Activated CD4-positive, CD25-positive, alpha-beta regulatory T cell treated with anti-CD3 and anti-CD28 coated beads, Interleukin-2, amount 50 U/mL, for 24 hours (primary cell): ENCODE data around the gene CACNA1S.
A peak's percentile ranks its signal among the peaks of the same experiment; 100 is the strongest.

ENCODE experiments used
- ATAC-seq, 2 donors: fragments of 150-1000 bp; cut with Tn5 transposase; one replicate each; pipeline ENCODE4 v1.10.0; 2021; ENCODE audit warnings: mild to moderate bottlenecking in 1 of 2, moderate library complexity in 1 of 2

Gene CACNA1S

DNA sequence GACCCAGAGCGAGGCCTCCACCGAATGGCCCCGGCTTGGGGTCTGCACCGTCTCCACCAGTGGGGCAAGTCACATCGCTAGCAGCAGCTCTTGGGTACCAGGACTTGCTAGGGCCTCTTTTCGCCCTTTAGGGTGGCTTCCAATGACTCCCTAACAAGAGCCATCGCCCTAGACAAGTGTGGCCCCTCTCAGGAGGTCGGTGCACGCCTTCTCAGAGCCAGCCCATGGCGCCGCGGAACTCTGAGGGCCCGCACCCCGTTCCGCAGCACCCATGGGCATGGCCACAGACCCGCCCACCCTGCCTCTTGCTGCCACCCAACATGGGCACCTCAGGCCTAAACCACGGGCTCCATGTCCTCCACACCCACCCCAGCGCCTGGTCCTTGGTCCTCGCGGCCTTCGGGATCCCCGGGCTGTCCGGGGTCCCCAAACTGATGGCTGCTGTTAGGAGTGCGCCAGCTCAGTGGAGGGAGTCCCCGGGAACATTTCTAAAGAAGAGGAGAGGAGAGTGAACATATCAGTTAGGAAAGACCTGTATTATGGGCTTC lies 3.2 kb upstream of the CACNA1S start:
- ATAC-seq = no peak

DNA sequence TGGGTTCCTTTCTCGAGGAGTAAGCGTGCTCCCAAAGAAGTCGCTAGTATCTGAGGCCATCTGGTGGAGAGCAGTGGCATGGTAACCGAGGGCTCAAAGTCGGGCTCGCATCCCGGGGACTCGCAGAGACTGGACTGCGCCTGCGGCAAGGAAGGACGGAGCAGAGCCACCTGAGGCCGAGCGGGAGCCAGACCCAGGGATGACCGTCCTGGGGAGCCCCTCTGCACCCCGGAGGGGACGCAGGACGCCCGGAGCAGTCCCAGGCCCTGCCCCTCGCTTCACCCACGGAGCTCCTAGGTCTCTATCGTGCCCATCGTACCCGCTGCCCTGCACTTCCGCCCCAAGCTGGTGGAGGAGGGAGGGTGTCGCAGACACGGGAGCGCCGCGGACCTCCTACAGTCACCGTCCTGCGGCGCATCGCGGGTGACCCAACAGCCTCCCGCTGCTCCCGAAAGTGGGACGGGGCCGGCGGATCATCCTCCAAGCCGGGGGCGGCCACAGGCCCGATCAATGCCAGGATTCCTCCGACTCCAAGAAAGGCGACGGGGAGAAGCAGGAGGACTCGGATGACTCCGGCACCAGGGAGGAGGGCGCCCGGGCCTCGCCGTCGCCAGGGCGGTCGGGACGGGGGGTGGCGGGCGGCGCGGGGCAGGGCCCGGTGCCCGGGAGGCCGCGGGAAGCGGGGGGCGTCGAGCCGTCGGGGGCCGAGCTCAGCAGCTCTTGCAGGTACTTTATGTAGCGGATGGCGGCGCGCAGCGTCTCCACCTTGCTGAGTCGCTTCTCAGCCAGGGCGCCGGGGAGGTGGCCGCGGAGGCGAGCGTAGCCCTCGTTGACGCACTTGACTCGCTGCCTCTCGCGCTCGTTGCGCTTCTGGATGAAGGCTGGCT lies 2.3 kb upstream of the CACNA1S start:
- ATAC-seq = peak; percentile 86 to 89

DNA sequence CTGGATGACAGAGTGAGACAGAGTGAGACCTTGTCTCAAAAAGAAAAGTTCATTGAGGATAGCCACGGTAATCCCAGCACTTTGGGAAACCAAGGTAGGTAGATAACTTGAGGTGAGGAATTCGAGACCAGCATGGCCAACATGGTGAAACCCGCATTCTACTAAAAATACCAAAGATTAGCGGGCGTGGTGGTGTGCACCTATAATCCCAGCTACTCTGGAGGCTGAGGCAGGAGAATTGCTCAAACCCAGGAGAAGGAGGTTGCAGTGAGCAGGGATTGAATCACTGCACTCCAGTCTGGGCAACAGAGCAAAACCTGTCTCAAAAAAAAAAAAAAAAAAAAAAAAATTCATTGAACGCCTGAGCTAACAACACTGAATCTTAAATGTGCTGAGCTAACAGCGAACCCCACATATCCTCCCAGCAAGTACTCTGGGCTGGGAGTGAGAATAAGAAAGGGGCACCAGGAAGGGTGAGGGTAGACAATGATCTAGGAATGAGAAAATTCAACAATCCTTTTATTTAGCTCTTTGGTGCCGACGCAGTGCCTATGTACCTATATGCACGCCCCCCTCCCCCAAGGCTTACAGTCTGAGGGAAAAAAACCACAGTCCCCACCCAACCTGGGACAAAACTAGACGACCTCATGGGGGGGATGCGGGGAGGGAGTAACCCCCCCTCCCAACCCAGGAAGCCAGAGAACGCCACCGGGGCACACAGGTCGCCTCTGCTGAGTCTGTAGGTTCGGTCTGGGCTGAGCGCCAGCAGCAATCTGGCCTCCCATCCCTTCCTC lies 1.4 kb upstream of the CACNA1S start:
- no peak for ATAC-seq

DNA sequence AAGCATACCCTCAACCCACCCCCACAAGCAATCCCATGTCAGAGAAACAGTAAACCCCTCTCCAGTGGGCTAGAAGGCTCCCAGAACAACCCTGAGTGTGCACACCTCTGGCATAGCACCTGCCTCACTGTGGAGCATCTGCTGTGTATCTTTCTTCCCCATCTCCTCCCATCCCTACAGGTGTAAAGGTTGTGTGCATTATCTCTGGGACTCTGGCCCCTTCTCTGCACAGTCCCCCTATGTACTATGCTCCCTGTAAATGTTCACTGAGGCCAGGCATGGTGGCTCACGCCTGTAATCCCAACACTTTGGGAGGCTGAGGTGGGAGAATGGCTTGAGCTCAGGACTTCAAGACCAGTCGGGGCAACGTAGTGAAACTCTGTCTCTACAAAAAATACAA lies 700 bp upstream of the CACNA1S start:
- no peak for ATAC-seq

DNA sequence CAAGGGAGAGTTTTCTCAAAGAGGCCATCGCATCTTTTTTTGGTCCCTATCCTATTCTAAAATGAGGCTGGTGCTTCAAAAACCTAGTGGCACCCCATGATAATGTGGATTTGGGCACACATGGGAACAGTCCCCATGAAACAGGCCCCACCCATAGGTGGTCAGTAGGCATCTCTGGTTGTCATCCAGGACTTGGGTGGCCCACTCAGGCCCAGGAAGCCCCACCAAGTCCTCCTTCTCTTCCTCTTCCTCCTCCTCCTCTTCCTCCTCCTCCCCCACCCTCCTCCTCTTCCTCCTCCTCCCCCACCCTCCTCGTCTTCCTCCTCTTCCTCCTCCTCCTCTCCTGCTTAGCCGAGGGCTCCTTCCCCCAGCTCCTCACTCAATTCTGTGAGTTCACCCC lies 554 bp downstream of the CACNA1S start:
- ATAC-seq = no peak

DNA sequence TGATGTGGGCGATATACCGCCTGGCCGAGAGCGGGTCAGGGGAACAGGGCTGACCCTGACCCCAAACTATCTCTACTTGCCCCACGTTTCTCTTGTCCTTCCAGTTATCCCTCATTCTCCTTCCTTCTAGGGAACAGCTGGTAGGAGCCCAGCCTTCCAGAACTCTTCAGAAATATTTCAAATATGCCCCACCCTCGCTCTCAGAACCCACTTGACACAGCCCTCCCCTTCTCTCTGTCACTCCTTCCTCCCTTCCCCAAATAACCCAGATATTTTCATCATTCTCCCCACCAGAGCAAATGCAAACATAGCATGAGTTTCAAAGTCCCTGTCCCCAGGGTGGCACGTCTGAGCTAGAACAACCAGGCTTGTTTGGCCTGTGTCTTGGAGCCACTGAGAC lies 1.1 kb downstream of the CACNA1S start:
- no peak for ATAC-seq

DNA sequence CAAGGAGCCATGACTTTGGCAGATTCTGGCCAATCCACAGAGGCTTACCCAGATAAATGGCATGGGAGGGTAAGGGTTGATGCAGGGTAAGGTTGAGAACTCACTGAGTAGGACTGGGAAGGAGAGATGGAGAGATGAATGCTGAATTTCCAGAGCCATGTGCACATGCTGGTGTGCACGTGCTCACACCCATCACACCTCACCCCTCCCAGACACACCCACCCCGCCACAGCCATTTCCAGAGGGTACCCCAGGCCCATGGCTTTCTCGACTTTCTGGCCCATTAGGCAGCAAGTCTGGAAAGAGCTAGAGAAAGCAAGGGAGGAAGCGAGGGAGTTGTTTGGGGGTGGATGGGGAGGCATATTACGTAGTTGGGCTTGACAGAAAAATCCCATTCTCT lies 1.6 kb downstream of the CACNA1S start:
- ATAC-seq = no peak

DNA sequence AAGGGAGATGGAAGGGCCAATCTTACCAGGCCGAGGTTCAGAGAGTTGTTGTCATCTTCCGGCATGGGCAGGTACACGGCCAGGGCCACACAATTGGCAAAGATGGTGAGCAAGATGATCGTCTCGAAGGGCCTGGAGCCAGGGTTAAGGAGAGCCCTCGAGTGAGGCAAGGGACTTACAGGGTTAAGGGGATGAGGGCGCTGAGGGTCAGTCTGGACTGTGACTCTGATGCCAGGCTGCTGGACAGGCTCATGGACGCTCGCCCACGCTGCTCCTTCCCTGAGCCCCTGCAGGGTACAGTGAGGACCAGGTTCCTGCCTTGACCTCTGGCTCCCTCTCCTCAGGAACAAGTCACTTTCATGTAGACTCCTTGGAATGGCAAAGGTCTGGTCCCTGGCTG lies 2.1 kb downstream of the CACNA1S start:
- ATAC-seq = no peak

DNA sequence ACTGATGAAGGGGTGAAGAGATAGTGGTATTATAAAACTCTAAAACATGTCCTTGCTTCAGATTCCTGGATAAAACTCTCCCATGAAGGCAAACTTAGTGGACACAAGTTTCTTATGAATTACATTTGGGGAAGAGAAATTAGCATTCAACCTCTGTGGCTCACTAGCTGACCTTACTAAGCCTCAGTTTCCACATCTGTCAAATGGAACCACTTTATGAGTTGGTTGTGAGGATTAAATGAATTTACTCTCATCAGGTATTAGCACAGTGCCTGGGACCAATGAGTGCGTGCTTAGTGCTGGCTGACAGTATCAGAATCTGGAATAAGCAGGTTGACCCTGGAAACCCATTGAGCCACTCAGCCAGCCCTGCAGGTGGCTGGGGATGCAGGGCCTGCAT lies 2.6 kb downstream of the CACNA1S start:
- ATAC-seq = no peak

DNA sequence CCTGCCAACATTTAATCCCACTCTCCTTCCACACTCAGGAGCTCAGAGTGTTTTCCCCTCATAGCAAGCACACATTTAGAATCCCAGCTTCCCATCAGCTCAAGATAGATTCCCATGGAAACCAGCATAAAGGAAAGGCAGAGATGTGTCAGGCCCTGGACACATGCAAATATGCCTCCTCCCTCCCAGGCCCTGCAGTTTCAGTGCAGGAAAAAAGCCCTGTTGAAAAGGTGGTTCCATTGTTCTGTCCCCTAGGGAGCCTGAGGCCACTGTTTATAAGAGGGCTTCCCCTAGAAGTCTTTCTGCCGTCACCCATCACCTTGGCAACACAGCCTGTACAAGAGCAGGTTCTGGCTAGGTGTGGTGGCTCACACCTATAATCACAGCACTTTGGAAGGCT lies 3.6 kb downstream of the CACNA1S start:
- ATAC-seq = no peak

DNA sequence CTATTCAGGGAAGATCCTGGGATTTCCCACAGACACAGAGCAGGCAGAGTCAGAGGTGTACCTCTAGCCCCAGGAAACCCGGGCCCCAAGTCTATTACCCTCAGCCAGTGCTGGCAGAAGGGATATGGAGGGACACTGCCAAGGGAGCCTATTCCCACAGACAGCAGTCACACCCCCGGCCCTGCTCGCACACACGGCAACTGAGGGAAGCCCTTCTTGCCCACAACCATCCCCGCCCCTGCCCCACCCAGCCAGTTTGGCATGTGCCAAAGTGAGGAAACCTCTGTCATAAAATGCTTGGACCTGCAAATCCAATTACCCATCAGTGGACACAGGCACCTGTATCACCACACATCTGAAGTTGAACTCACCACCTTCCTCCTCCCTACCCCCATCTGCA lies 6.5 kb downstream of the CACNA1S start:
- no peak for ATAC-seq

DNA sequence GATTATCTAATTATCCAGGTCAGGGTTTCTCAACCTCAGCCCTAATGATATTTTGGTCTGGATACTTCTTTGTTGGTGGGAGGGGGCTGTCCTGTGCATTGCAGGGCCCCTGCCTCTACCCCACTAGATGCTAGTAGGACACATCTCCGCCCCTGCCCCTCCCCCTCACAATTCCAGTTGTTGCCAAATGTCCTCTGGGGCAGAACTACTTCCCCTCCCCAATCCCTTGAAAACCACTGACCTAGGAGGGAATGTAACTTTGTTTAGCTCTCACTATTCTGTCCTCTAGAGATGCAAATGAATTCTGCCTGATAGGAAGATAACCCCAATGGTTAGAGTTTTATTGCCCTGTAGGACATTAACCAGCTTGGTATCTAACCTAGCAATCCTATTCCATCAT lies 8.1 kb downstream of the CACNA1S start:
- ATAC-seq = no peak

DNA sequence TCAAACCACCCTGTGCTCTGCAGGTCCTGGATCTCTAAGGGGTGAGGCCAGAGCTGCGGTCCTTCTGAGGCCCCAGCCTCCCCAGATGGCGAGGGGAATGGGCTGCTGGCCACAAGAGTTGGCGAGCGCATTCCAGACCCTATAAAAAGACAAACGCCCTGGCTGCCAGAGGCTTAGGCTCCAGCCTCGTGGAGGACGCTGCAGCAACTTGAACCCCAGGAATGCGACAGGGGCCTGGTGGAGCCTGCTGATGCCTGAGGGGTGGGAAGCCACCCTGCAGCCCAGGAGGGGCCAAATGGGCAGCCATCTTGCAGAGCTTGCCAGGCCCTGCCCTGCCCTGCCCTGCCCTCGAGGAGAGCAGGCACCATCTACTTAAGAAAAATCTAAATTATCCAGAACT lies 8.6 kb downstream of the CACNA1S start:
- ATAC-seq = no peak

DNA sequence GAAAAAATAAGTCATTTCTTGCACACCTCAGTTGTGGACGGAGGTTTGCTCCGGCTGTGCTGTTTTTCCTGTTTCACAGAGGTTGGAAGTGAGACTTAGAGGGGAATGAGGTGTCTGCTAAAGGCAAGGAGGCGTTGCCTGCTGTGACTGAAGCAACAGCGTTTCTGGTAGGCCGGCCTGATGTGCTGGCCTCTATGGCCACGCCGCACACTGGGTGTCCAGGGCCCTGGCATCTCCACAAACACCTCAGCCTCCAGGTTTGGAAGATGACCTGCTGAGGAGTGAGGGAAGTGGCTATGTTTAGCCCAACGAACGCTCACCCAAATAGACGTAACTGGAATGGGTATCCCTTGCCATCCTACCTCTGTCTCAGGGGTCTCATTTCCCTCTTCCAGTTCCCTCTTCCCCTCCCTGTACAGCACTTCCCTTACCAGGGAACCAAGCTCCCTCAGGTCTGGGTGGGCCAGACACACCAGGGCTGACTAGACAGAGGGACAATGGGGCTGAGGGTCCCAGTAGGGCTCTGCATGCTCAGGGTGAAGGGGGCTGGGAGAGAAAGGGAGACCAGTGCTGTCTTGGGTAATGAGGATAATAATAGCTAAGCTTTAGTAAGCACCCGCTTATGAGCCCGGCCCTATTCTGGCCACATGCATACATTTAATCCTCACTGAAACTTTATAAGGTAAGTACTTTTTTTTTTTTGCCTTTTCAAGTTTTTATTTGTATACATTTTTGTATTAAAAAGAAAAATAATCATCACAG lies 11.9 kb downstream of the CACNA1S start:
- no peak for ATAC-seq

DNA sequence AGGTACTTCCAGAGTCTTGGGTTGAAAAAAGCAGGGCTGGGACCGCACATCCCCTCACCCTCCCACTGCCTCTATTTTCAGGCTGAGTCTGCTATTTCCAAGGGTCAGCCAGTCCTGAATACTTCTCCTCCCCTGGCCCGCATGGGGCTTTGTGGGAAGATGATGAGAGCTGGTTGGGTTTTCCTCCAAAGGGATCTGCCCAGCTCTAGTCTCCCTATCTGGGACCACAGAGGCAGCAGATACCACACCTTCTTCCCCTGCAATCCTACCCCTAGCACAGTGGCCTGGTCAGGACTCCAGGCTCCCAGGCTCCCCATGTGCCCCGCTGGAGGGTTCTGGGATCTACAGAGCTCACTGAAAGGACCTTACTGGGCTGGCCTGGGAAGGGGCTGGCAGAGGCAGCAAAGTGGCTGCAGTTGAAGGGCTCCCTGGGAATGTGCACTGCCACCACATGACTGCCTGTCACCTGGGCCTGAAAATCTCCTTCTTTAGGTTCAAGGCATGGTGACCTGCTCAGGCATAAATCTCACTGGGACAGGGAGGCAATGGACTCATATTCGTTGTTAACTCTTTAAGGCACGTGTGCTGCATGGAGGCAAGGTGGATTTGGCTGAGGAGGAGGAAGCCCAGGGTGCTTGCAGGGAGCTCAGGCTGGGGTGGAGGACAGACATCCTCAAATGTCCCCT lies 13.1 kb downstream of the CACNA1S start:
- ATAC-seq = no peak

DNA sequence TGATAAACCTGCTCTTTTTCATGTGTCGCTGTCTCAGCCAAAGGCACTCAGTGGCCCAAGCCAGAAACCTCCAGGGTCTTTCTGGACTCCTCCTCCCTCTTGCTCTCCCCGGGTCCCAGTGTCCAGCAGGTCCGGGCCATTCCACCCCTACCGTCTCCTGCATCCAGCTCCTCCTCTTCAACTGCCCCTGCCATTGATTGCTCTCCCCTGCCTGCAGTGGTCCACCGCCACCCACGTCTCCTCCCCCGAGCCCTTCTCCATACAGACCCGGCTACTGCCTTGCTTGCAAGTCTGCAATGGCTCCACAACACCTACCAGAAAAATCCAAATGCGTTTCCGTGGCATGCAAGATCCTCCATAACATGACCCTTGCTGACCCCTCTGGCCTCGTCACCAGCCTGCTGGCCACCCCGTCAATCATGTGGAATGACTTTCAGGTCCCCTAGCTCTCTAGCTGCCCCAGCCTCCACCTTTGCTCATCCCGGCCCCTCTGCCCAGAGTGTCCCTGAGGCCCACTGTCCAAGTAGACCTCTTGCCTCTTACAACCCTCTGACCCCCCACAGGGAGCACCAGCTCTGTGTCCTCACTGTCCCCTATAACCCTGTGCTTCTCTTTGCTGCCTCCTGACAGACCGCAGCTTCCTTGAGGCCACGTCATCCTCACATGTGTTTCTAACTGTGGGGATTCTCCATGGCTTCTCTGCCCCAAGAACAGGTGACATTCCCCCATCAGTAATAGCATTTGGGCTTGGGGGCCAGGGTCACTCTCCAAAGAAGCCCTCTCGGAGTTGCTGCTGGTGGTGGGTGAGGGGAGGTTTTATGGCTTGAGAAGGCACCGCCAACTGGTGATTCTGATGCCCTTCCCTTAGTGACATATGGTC lies 15.0 kb downstream of the CACNA1S start:
- no peak for ATAC-seq

DNA sequence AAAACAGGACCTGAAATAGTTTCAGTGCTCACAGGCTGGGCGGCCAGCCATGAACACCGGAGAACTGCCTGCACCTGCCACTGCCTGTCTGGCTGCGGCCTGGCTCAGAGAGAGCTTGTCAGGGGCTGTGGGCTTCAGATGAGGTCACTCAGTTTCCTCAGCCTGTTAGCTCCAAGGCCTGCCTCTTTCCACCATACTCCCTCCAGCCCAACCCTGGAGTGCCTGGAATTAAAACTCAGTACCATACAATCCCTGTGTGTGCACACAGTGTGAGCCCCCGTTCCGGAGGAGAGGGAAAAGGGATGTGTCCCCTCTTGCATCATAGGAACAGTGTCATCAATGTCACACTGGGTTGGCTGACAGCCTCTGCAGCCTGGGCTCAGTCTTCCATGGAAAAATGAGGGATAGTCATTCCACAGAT lies 16.2 kb downstream of the CACNA1S start:
- ATAC-seq = no peak

DNA sequence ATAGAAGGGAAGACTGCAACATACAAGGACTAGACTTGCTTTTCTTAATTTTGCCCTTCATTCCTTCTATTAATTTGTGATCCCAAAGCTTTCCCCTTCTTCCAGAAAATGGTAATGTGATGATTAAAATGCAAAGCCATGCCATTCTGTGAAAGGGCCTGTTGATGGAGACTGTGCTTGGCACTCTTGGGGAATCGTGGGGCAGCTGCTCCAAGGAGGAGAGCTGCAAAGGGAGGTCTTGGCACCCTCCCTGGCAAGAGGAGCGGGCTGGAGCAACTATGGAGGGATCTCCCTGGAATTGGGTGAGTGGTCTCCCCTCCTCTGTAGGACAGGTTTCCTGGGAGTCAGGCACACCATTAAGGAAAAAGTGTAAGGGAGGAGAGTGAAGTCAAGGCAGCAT lies 16.6 kb downstream of the CACNA1S start:
- ATAC-seq = no peak

DNA sequence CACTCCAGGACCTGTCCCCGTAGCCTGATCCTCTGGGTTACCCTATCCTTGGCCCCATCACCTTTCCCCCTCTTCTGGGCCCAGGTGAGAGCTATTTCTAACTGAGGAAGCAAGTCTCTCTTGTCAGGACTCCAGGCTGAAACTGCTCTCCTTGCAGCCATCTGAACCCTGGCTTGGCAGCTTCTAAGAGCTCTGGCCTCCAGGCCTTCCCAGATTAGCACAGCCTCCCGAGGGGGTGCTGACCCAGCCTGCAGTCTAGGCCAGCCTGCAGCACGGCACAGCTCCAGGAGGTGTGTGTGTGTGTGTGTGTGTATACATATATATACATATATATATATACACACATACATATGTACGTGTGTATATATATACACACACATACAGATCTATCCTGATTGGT lies 17.4 kb downstream of the CACNA1S start:
- ATAC-seq = no peak

DNA sequence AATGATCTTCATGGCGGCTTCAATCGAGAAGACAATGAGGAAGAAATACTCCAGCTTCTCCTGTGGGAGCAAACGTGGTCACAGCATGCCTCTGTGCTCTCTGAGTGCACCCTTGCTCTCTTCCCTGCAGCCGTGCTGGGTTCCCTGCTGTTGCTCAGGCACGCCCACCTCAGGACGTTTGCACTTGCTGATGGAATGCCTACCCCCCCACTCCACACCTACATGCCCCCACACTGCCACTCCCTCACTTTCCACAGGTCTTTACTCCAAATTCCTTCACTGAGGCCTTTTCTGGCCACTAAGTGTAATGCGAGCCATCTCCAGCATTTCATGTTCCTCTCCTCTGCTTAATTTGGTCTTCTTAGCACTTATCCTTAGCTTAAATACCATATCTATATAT lies 18.3 kb downstream of the CACNA1S start:
- no peak for ATAC-seq

DNA sequence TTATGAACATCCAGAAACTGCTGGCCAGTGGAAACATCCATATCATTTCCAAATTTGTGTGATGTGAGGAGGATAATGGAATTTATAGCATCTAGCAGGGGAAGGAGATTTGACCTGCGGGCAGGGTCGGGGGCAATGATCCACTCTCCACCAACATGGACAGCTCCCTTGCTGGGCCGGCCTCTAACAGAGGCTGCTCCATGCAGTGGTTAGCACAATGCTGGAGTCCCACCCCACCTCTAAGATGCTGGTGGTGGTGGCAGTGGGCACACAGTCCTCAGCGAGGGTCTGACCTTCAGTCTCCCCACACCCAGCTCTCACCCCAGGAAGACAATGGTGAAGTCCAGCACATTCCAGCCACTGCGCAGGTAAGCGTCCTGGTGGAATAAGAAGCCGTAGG lies 18.7 kb downstream of the CACNA1S start:
- ATAC-seq = no peak
